HG03097 (cell line): ENCODE results near the gene PALLD.

Source experiments
- ATAC-seq: cut with Tn5 transposase; IDR thresholded peaks from one replicate; pipeline ENCODE4 v1.9.1; 2021; ENCODE audit not compliant: unreplicated experiment, low FRiP score

The PALLD gene

DNA sequence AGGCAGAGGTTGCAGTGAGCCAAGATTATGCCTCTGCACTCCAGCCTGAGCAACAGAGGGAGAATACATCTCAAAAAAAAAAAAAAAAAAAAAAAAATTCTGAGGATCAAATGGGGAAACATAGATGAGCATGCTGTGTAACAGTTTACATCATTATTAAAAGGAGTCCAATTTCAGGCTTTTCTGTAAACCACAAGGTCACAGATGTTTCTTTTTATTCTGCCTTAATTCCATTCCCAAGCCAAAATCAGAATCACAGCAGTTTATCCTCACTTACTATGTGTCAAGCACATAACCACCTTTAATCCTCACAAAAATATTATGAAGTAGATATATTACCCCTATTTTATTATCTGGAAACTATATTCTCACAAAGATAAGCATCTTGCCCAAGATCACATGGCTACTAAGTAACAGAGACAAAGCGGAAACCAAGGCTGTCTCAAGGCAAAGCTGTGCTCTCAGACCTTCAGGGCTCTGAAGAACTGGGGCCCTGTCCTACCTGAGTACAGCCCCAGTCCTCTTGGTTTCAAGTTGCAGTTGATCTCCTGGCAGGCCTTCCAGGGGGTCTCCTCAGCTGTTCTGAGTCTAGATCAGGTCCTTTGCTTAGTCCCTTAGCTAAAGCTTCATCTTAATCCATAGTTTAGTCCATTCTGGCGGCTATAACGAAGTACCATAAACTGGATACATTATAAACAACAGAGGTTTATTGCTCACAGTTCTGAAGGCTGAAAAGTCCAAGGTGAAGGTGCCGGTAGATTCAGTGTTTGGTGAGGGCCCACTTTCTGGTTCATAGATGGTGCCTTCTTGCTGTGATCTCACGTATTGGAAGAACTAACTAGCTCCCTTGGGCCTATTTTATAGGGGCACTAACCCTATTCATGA, 141.3 kb downstream of the PALLD start:
- no peak for ATAC-seq

DNA sequence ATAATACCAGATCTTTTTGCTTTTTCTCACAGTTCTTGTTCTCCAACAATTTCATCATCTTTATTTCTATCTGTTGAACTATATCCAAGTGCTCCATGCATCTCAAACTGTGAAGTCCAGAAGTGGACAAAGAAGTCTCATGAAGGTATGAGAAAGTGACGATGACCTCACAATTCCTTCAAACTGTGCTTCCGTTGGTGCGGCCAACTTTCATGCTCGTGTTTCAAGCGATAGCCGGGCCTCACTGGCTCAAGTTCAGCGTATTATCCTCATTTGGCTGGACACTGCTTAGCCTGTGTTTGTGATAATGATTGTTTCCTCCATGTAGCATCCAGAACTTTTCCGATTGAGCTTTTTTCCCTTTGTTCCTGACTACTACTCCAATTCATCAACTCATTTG, 143.1 kb downstream of the PALLD start:
- no peak for ATAC-seq

DNA sequence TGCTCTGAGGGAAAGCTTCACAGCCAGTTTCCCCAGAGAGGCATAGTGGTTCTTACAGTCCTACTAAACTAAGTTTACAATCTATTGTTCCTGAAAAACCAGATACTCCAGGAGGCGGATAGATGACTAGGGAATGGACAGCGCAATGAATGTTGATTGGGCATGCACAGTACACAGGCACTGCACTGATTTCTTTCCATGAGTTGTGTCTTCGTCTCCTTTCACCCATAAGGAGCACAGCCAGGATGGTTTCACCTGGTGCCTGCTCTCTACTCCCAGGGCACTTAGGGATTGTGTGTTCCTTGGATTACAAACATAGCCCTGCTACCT, 144.9 kb downstream of the PALLD start:
- no peak for ATAC-seq

DNA sequence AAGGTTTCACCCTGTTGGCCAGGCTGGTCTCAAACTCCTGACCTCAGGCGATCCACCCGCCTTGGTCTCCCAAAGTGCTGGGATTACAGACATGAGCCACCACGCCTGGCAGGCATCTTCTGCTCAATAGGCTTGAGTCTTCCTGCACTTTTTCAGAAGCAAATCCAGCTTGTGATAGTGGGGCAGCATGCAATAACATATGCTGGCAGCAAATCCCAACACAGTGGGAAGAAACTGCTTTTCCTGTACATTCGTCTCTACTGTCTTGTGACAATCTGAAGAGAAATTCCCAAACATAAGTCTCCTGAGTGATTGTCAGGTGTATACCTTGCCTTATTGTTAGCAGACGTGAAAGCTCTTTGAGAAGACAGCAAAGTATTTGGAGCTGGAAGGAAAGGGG, 145.7 kb downstream of the PALLD start:
- no peak for ATAC-seq

DNA sequence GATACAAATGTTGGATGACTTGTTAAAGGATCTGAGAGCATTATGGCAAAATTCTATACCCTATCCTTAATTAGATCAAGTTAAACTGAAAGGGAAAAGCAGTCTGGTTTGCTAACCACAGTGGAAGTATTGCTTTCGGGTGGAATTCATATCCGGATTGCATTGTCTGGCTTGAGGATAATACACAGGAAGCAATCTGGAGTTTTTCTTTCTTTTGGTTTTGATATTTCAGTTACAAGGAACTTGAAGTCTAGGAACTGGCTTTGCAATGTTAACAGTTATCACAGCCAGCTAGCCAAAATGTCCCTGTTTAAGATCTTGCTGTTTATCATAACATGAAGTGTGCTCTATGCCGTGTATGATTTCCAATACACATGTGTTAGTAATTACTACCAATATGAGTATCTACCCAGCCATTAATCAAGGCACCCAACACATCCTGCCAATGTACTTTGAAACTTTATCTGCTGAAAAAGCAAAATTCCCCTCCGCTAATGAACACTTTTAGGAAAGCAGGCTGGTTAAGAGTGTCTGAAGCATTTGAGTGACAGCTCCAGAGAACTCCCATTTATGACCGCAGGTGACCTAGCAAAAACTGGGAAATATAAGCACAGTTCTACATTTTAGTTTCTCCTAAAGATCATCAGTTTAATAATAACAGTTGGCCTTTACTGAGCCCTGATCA, 146.4 kb downstream of the PALLD start:
- ATAC-seq = no peak

DNA sequence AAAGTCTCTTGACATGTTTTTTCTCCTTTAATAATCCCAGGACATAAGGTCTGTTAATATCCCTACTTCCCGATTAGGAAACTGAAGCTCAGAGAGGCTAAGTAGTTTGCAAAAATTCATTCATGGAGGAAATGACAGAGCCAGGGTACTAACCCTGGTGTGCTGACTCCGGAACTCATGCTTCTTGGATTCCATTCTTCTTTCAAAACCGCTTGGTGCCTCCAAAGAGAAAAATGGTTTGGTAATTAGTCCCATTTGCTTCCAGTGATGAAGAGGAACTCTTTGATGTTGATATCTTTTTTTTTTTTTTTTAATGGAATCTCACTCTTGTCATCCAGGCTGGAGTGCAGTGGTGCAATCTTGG, 146.9 kb downstream of the PALLD start:
- ATAC-seq = no peak

DNA sequence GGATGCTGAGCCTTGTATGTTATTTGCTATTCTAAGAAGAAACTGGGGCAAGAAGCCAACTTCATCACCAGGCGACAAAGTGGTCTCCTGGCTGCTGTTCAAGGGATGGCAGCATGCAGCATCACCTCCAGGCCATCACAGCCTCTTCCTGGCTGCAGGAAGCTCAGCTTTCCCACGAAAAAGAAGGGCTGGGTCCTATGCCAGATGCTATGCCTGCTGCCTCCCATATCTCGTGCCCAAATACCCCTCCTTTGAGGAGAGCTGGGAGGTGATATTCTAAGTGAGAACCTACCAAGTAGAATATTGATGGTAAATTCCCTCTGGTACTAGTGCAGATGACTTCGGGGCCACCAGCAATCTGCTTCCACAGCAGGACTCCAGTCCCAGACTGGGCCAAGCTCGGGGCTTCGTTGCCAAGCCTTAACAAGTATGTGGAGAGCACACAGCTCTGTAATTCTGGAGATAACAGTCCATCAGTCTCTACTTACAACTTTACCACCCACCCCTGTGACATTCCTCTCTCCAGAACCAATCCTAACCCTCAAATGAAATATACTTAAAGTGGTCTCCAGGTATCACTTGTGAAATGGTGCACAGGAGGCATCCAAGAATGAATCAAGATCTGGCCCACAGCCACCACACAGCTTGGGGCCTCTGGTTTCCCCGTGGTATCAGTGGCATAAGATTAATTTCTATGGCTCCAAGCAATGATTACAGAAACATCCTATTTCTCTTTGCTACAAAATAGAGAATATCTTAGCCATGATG, 149.3 kb downstream of the PALLD start:
- no peak for ATAC-seq

DNA sequence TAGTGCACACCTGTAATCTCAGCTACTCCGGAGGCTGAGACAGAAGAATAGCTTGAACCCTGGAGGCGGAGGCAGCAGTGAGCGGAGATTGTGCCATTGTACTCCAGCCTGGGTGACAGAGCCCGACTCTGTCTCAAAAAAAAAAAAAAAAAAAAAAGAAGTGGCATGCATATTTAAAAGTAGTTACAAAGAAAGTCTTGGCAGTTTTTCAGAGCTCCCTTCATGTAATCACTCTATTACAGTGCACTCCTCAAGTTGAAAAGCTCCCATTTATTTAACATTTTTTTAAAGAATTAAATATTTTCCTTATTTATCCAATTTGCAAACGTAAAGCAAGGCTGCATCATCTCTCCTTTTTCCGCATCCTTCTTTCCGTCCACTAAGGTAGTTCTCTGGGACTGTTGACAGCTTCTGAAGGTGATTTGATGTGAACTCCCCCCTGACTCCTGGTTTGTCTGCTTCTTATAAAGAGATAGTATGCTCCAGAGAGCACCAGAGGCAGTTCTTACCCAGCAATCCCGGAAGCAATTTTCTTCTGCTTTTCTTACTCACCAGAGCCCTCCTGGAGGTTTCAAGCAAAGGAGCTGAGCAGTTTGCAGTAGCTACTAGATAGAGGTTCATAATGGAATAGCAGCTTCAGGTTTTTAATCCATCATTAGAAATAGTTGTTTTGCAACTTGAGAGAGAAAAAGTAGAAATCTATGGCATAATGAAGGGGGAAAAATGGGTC, 151.0 kb downstream of the PALLD start:
- no peak for ATAC-seq

DNA sequence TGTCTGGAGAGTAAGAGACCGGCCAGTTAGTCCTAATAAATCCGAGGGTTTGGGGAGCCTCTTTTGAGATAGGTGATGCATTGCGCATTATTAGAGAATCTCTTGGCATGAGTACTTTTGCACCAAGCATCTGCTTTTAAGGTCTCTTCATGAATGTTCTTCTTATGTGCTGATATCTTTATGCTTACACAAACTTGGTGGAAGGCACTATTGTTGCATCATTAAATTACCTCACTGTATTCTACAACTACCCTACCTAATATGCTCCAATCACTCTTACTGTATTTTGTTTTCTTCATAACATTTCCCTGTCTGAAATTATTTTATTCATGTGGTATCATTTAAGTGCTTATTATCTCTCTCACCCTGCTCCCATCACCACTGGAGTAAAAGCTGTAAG, 151.6 kb downstream of the PALLD start:
- no peak for ATAC-seq

DNA sequence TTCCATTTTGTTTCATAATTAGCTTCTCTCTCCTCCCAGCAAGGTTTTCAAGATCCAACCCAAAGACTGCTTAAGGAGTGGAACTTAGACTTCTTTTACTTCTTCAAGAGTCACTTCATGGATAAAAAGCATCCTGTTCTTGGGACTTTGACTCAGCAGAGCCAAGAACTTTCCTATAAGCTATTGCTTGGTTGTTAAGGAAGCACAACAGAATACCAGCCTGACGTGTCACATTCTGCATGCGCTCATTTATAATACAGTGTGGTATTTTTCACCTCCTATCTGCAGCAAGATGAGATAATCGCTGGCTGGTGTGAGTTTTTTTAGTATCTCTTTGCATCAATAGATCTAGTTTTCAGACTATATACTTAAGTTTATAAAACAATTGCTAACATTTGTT, 152.1 kb downstream of the PALLD start:
- no peak for ATAC-seq

DNA sequence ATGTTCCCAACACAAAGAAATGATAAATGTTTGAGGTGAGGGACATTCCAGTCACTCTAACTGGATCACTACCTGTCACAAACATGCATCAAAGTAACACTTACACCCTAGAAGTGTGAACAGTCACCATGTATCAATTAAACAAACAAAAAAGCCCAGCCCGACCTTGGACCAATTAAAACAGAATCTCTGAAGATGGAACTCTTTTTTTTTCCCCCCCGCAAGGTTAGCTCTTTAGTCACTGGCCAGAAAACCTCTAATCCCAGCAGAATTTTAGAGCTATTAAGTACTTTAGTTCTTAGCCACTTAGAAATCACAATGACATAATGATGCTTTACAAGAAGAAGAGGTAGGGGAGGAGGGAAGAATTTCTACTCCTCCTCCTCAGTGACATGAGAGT, 154.5 kb downstream of the PALLD start:
- ATAC-seq = no peak

DNA sequence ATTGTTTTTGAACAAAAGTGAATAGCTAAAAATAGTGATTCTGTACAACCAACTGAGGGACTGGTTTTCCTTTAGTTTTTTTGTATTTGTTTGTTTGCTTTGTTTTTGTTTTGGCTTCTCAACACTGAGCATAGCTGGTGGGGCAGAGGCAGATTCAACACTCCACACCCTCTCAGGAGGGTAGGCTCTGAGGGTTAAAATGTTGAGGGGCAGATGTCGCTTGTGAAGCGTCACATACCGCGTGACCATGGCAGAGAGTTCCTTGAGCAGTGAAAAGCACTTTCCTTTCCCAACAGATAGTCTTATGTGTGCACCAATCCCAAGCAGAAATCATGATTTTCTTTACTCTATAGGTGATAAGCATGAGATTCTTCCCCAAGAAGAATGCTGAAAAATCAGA, 155.0 kb downstream of the PALLD start:
- ATAC-seq = no peak

DNA sequence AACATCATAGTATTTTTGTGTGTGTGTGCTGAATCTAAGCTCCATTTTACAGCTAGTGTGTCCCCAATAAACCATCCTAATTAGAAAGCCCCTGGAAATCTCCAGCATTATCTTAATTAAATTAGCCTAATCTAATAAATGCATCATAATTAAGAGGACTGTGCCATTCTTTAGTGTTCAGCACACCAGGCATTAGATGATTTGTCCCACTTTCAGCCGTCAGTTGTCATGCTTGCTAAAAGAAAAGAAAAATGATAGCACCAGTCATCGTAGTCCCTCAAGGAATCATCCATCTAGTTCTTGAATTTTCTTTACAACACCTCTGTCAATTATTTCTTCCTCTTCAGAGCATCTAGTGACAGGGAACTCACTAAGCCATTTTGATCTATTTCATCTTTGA, 155.9 kb downstream of the PALLD start:
- ATAC-seq = no peak

DNA sequence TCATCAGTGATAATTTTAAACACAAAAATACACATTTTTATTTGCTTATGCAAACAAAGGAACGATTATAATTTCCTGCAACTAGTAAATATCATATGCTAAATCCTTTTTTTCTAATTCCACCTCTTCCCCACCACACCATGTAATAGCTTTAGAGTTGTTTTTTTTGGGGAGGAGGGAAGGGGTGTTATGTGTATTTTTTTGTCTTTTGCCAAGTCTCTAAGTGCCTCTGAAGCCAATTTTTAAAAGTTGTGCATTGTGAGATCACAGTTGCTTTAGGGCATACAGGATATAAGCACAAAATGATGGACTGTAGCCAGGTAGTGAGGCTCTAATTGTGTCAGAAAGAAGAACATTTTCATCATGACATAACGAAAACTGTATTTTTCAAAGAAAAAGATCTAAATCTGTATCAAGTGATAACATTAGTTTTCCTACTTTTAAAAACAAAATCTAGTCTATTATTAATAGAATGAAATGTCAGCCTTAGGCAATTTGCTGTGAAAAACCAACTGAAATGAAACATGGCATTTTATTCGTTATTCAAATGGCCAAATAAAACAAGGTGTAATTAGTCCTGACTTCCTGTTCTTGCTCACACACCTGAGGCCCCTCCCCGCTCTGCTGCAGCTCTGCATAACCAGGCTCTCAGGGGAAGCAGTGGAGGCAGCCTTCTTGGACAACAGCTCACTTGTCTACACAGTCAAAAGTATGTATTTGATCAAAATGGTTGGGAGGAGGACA, 157.4 kb downstream of the PALLD start:
- no peak for ATAC-seq

DNA sequence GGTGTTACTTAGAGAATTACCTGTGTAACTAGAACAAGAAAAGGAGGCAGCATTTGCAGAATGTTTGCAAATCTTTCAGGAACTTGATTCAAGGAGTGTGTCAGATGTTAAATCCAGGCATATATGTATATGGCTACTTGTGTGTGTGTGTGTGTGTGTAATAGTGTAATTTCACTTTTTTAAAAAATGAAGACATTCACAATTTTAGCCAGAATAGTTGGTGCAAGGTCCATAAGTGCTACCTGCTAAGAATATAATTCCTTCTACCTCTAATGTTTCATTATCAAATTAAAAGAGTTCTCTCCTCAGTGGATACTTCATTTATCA, 158.0 kb downstream of the PALLD start:
- no peak for ATAC-seq

DNA sequence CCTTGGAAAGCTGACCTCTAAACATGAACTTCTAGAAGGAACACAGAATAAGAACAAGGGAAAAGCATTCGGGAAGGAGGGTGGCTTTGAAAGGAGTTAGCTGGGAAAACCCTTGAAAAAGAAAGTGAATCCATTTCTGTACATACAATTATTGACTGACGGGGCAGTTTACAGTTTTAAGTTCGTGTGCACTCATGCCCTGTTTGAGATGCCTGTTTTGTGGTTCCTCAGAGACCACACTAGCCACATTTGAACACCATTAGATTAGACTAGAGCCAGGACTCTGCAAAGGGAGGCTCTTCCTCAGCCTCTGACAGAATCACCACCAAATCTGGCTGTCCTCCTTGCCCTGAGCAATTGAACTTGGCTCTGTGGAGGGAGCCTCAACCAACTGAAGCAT, 158.3 kb downstream of the PALLD start:
- ATAC-seq = no peak

DNA sequence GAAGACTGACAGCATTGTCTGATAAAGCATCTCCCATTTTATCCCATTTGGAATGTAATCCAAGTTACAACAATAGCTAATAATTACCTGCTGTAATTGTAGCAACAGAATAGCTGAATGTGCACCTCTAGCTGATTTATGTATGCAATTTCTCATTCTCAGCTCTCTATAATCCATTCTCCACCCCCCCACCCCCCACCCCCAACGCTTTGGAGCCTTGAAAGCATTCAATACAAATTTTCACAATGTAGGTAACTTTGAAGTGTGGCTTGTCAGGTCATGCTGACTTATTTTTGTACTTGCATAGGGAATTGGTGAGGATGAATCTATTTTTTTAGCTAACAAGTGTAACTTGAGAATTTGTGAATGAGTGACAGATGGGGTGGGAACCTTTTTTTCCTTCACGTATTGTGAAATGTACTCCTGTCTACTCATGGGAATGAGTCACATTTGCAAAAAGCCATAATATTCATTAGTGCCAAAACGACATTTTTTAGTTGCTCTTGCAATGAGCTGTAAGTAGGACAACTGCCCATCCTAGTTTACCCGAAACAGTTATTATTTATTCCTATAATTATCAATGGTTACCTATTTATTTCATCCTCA, 159.3 kb downstream of the PALLD start:
- ATAC-seq = no peak

DNA sequence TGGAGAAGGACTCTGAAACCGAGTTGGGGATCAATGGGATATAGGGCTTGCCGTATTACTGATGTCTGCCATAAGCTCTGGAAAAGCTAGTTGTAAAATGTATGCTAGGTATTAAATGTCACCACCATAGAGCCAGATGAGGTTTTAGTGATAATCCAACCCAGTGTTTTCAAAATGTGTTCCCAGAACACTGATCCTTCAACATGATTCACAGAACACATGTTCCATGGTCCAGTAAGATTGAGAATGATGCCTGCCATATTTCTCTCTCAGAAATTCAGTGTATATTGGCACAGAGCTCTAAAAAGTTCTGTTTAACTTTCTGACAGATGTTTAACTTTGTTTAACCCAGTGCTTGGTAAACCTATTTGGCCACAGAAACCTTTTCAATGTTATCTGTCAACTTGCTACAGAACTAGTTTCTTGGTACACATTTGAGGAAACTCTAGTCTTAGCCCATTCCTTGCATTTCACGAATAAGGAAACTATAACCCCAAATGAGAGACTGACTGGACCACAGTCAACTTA, 160.2 kb downstream of the PALLD start:
- ATAC-seq = no peak

DNA sequence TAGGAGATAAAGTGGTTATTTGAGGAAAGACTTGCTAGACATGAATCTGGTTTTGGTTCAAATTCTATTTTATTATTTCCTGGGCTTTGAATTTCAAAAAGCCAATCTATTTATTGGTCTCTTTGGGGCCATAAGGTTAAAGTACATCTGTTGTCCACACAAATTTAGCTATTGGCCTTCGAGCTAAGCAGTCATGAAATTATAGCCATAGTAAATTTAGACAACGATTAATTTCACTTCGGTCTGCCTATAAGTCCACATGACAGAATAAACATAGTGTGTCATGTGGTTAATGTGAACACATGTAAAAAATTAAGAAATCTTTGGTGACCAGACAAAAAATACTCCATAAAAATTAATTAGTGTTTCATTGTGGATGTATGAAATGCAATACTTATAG, 161.9 kb downstream of the PALLD start:
- ATAC-seq = no peak
